ENCODE results near the gene TMEM183A.
A peak's percentile ranks its signal among the peaks of the same experiment; 100 is the strongest.

TMEM183A gene

GRCh38 chr1:203036537-203036936, 29.4 kb downstream of the TMEM183A start:
- Histone ChIP-seq H3K9ac (peak overlapping the region in 9 of 11 experiments; percentile 28 to 79 (median 45); a peak in 14 of 22 replicates), H3K9me3 (replicated peaks in 1 of 11) (no peaks in the 10 kb centered on the region), H3K27ac (peak overlapping the region in 7 of 11 experiments; percentile 35 to 89 (median 78); a peak in 14 of 22 replicates), H3K4me2 (peak overlapping the region; percentile 79 to 100 (median 89)), H3K36me3 (peaks cover 0 to 7% (median 0%) of the 10 kb centered on the region in 11 experiments; a peak in 3 of 22 replicates), H4K20me1 (peaks cover 0 to 86% (median 0%) of the 10 kb centered on the region in 11 experiments; a peak in 8 of 22 replicates), H3K4me3 (no peak overlapping the region), H3K4me1 (peaks cover 65 to 100% (median 98%) of the 10 kb centered on the region in 10 experiments), H3K27me3 (no peaks in the 10 kb centered on the region)
- TF ChIP-seq Cebpa-rat (IDR thresholded peaks at IDR 0.05), result no peak

- Histone ChIP-seq H3K36me3 (peaks cover 0 to 13% (median 2%) of the 10 kb centered on the region in 11 experiments; a peak in 5 of 22 replicates), H3K9me3 (replicated peaks in 1 of 11) (no peaks in the 10 kb centered on the region), H3K27me3 (no peaks in the 10 kb centered on the region), H3K4me1 (peaks cover 65 to 97% (median 91%) of the 10 kb centered on the region in 10 experiments), H3K27ac (peak overlapping the region in 10 of 11 experiments; percentile 17 to 89 (median 66); a peak in 19 of 22 replicates), H3K4me2 (peak overlapping the region; percentile 79 to 100 (median 89)), H3K4me3 (peak overlapping the region in 4 of 10 experiments; percentile 2 to 23 (median 14); a peak in 4 of 20 replicates), H3K9ac (peak overlapping the region; percentile 12 to 79 (median 44); a peak in 18 of 22 replicates), H4K20me1 (peaks cover 0 to 95% (median 0%) of the 10 kb centered on the region in 11 experiments; a peak in 9 of 22 replicates)
- TF ChIP-seq Cebpa-rat (IDR thresholded peaks at IDR 0.05), result no peak
Measured at GRCh38 chr1:203037509-203038190, 30.5 kb downstream of the TMEM183A start.

- Histone ChIP-seq H3K36me3 (peaks cover 0 to 19% (median 7%) of the 10 kb centered on the region in 11 experiments; a peak in 9 of 22 replicates), H3K27ac (peak overlapping the region in 9 of 11 experiments; percentile 57 to 89 (median 69); a peak in 16 of 22 replicates), H3K4me1 (peaks cover 60 to 91% (median 85%) of the 10 kb centered on the region in 10 experiments), H3K4me2 (peak overlapping the region; percentile 79 to 100 (median 89)), H4K20me1 (peaks cover 0 to 91% (median 0%) of the 10 kb centered on the region in 11 experiments; a peak in 9 of 22 replicates), H3K27me3 (no peaks in the 10 kb centered on the region), H3K9me3 (replicated peaks in 1 of 11) (no peaks in the 10 kb centered on the region), H3K9ac (peak overlapping the region in 9 of 11 experiments; percentile 33 to 79 (median 55); a peak in 16 of 22 replicates), H3K4me3 (peak overlapping the region in 7 of 10 experiments; percentile 12 to 40 (median 16); a peak in 7 of 20 replicates)
- TF ChIP-seq Cebpa-rat (IDR thresholded peaks at IDR 0.05), result no peak
Measured at GRCh38 chr1:203038217-203038741, 31.1 kb downstream of the TMEM183A start.

GRCh38 chr1:203038891-203039608, 31.9 kb downstream of the TMEM183A start:
- Histone ChIP-seq H3K36me3 (peaks cover 0 to 27% (median 15%) of the 10 kb centered on the region in 11 experiments; a peak in 12 of 22 replicates), H3K9ac (peak overlapping the region in 9 of 11 experiments; percentile 33 to 79 (median 55); a peak in 15 of 22 replicates), H3K4me2 (peak overlapping the region; percentile 79 to 100 (median 89)), H3K9me3 (replicated peaks in 1 of 11) (no peaks in the 10 kb centered on the region), H3K4me1 (peaks cover 57 to 83% (median 77%) of the 10 kb centered on the region in 10 experiments), H3K4me3 (peak overlapping the region in 7 of 10 experiments; percentile 12 to 40 (median 16); a peak in 5 of 20 replicates), H3K27me3 (no peaks in the 10 kb centered on the region), H4K20me1 (peaks cover 0 to 84% (median 0%) of the 10 kb centered on the region in 11 experiments; a peak in 9 of 22 replicates), H3K27ac (peak overlapping the region in 9 of 11 experiments; percentile 27 to 89 (median 69); a peak in 16 of 22 replicates)
- TF ChIP-seq Cebpa-rat (IDR thresholded peaks at IDR 0.05), result no peak

- H3K9ac ChIP-seq, result peak overlapping the region in 8 of 11 experiments; percentile 8 to 72 (median 31); a peak in 12 of 22 replicates
- H3K4me2 ChIP-seq, result peak overlapping the region; percentile 18 to 100 (median 89); a peak in 21 of 22 replicates
- no peak for TF ChIP-seq Cebpa-rat (IDR thresholded peaks at IDR 0.05)
- H3K4me3 ChIP-seq, result peak overlapping the region in 1 of 10 experiments; percentile 5; a peak in 1 of 20 replicates
- peaks cover 0 to 76% (median 0%) of the 10 kb centered on the region in 11 experiments; a peak in 9 of 22 replicates for H4K20me1 ChIP-seq
- H3K9me3 ChIP-seq (replicated peaks in 1 of 11), result no peaks in the 10 kb centered on the region
- H3K36me3 ChIP-seq, result peaks cover 0 to 34% (median 23%) of the 10 kb centered on the region in 11 experiments; a peak in 12 of 22 replicates
- peaks cover 49 to 75% (median 69%) of the 10 kb centered on the region in 10 experiments for H3K4me1 ChIP-seq
- H3K27me3 ChIP-seq, result no peaks in the 10 kb centered on the region
- peak overlapping the region in 6 of 11 experiments; percentile 19 to 84 (median 62); a peak in 12 of 22 replicates for H3K27ac ChIP-seq
Measured at GRCh38 chr1:203039609-203040512, 32.7 kb downstream of the TMEM183A start.

- Histone ChIP-seq H3K27ac (peak overlapping the region in 6 of 11 experiments; percentile 19 to 84 (median 62); a peak in 12 of 22 replicates), H3K4me1 (peaks cover 40 to 68% (median 61%) of the 10 kb centered on the region in 10 experiments), H3K4me3 (no peak overlapping the region; a peak in 1 of 20 replicates), H3K9me3 (replicated peaks in 1 of 11) (no peaks in the 10 kb centered on the region), H3K36me3 (peaks cover 0 to 41% (median 28%) of the 10 kb centered on the region in 11 experiments; a peak in 15 of 22 replicates), H3K9ac (peak overlapping the region in 7 of 11 experiments; percentile 7 to 72 (median 19); a peak in 8 of 22 replicates), H4K20me1 (peaks cover 0 to 68% (median 0%) of the 10 kb centered on the region in 11 experiments; a peak in 9 of 22 replicates), H3K27me3 (no peaks in the 10 kb centered on the region), H3K4me2 (peak overlapping the region; percentile 18 to 100 (median 89); a peak in 21 of 22 replicates)
- TF ChIP-seq Cebpa-rat (IDR thresholded peaks at IDR 0.05), result no peak
Measured at GRCh38 chr1:203040513-203041275, 33.5 kb downstream of the TMEM183A start.

Data from BLaER1 treated with 17β-estradiol and CSF1 and Interleukin-3, amounts not matched to agents 10 nM and 100 nM (cell line).